Smooth muscle cell (in vitro differentiated cells): Measurements from ENCODE around the gene RANBP17. TPM values are rescaled to one million over a fixed set of nuclear protein-coding genes. Genes with fewer than 3 reads are reported as not detected.

ENCODE experiments used
- DNase-seq: peaks from one replicate; lab custom pipeline; 2025; ENCODE audit not compliant: unreplicated experiment; lab: John Stamatoyannopoulos, UW
- H2AFZ ChIP-seq: fragments of 200-600 bp; sonication (generic); 2 replicates; pipeline ENCODE4 v1.6.0; 2016; ENCODE audit warnings: antibody characterized with exemption, low read depth, mild to moderate bottlenecking
- H3F3A ChIP-seq: fragments of 200-600 bp; sonication (generic); 2 replicates; pipeline ENCODE4 v1.6.0; 2017; ENCODE audit warnings: antibody characterized with exemption, low read depth
- H3K27ac ChIP-seq: fragments of 200-600 bp; sonication (generic); 2 replicates; pipeline ENCODE4 v1.5.1; 2016; ENCODE audit warnings: low read depth, mild to moderate bottlenecking
- H3K27me3 ChIP-seq: fragments of 200-600 bp; sonication (generic); 2 replicates; pipeline ENCODE4 v1.6.1; 2016; ENCODE audit warnings: low read depth, mild to moderate bottlenecking
- H3K36me3 ChIP-seq: fragments of 200-600 bp; sonication (generic); 2 replicates; pipeline ENCODE4 v1.5.1; 2016; ENCODE audit warnings: low read depth
- H3K4me1 ChIP-seq: fragments of 200-600 bp; sonication (generic); 2 replicates; pipeline ENCODE4 v1.5.1; 2016; ENCODE audit warnings: low read depth
- H3K4me2 ChIP-seq: fragments of 200-600 bp; sonication (generic); 2 replicates; pipeline ENCODE4 v1.6.0; 2016; ENCODE audit warnings: mild to moderate bottlenecking
- H3K4me3 ChIP-seq: fragments of 200-600 bp; sonication (generic); 2 replicates; pipeline ENCODE4 v1.5.1; 2016; ENCODE audit warnings: mild to moderate bottlenecking
- H3K79me2 ChIP-seq: fragments of 200-600 bp; sonication (generic); 2 replicates; pipeline ENCODE4 v1.6.0; 2016; ENCODE audit warnings: low read depth, mild to moderate bottlenecking
- H3K9ac ChIP-seq: fragments of 200-600 bp; sonication (generic); 2 replicates; pipeline ENCODE4 v1.6.0; 2016; ENCODE audit warnings: low read depth
- H3K9me3 ChIP-seq: fragments of 200-600 bp; sonication (generic); replicated peaks from 2 replicates; pipeline ENCODE4 v1.5.1; 2016; ENCODE audit warnings: low read depth
- H4K20me1 ChIP-seq: fragments of 200-600 bp; sonication (generic); 2 replicates; pipeline ENCODE4 v1.6.0; 2016; ENCODE audit warnings: low read depth
- WGBS: methylation state at CpG from one replicate; pipeline ENCODE4 v1.1.7; 2016; ENCODE audit warnings: low lambda C conversion rate; 5-methylcytosine and 5-hydroxymethylcytosine counted together
- polyA plus RNA-seq: library from polyadenylated mRNA; unstranded; fragments of >200 nt; fragmentation: Nextera tagmentation; extraction: Ambion mirVana; gene quantifications from 2 replicates; pipeline ENCODE4 v1.2.1, GENCODE V29; 2016
- total RNA-seq: library from RNA; depleted of rRNA; stranded (reverse); fragments of >200 nt; gene quantifications from 2 replicates; pipeline ENCODE4 v1.2.3, GENCODE V29; 2014
- TF ChIP-seq, protein P1 (sequence below): fragments of 200-600 bp; sonication (generic); IDR thresholded peaks from 2 replicates; pipeline ENCODE4 v1.5.1; 2017; ENCODE audit warnings: borderline replicate concordance, mild to moderate bottlenecking, antibody characterized with exemption; ENCODE audit not compliant: insufficient read depth, poor library complexity, severe bottlenecking

RANBP17 gene
- total and polyA plus RNA-seq, 2 experiments from 2014 or later = 13.0 to 42.6 TPM

DNA sequence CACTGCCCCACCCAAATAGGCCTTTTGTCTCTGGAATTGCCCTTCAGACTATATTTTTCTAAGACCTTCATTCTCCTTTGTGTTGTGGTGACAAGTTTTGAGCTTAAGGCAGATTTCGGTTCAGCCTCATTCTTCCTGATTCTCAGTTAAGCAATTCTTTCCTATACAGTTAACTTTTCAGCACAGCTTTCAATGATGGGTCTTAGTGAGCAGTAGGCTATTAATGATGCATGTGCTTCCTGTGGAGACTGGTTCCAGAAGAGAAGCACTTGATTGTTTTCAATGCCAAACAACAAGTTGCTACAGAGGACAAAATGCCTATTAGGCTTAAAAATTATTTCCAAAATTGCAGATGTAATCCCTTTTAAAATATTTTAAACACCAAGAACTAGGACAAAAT, 399.5 kb downstream of the RANBP17 start:
- Histone ChIP-seq H3K4me2 (no peak overlapping the region), H3K4me3 (no peak overlapping the region), H3K79me2 (no peaks in the 10 kb centered on the region), H4K20me1 (no peaks in the 10 kb centered on the region), H3K9ac (no peak overlapping the region), H3K4me1 (no peaks in the 10 kb centered on the region), H2AFZ (no peak overlapping the region), H3K27me3 (no peaks in the 10 kb centered on the region), H3F3A (no peaks in the 10 kb centered on the region), H3K9me3 (no peaks in the 10 kb centered on the region), H3K36me3 (no peaks in the 10 kb centered on the region), H3K27ac (no peak overlapping the region)
- 89% methylated on average over 1 of the region's 1 CpG for WGBS
- DNase-seq = no peak
- TF ChIP-seq, protein P1, sequence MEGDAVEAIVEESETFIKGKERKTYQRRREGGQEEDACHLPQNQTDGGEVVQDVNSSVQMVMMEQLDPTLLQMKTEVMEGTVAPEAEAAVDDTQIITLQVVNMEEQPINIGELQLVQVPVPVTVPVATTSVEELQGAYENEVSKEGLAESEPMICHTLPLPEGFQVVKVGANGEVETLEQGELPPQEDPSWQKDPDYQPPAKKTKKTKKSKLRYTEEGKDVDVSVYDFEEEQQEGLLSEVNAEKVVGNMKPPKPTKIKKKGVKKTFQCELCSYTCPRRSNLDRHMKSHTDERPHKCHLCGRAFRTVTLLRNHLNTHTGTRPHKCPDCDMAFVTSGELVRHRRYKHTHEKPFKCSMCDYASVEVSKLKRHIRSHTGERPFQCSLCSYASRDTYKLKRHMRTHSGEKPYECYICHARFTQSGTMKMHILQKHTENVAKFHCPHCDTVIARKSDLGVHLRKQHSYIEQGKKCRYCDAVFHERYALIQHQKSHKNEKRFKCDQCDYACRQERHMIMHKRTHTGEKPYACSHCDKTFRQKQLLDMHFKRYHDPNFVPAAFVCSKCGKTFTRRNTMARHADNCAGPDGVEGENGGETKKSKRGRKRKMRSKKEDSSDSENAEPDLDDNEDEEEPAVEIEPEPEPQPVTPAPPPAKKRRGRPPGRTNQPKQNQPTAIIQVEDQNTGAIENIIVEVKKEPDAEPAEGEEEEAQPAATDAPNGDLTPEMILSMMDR = no peak

DNA sequence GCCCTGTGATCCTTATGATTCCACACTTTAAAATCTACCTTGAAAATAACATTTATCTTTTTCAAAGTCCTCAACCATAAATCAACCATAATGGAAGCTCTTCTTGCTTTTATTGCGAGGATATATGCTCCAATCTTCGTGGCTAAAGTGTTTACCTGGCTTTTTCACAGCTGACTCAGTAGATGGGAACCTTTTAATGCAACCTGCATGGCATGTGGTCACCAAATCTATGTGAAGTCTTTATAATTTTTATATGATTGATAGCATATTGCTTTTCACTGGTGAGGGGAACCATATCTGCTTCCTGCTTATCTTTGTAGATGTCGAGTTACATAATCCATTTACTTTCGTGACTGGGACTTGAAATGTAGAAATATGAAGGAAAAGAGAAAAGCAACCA, 400.1 kb downstream of the RANBP17 start:
- Histone ChIP-seq H4K20me1 (no peaks in the 10 kb centered on the region), H3K79me2 (no peaks in the 10 kb centered on the region), H3K4me3 (no peak overlapping the region), H3K4me2 (no peak overlapping the region), H3K27ac (no peak overlapping the region), H3K36me3 (no peaks in the 10 kb centered on the region), H3F3A (no peaks in the 10 kb centered on the region), H3K9ac (no peak overlapping the region), H2AFZ (no peak overlapping the region), H3K9me3 (no peaks in the 10 kb centered on the region), H3K27me3 (no peaks in the 10 kb centered on the region), H3K4me1 (no peaks in the 10 kb centered on the region)
- TF ChIP-seq, protein P1 = no peak
- DNase-seq = no peak
- WGBS = 91% methylated on average over 4 of the region's 4 CpGs

- Histone ChIP-seq H4K20me1 (no peaks in the 10 kb centered on the region), H3K36me3 (no peaks in the 10 kb centered on the region), H3K9ac (no peak overlapping the region), H3K4me2 (no peak overlapping the region), H3K27me3 (no peaks in the 10 kb centered on the region), H3K4me3 (no peak overlapping the region), H2AFZ (no peak overlapping the region), H3F3A (no peaks in the 10 kb centered on the region), H3K4me1 (no peaks in the 10 kb centered on the region), H3K79me2 (no peaks in the 10 kb centered on the region), H3K9me3 (no peaks in the 10 kb centered on the region), H3K27ac (no peak overlapping the region)
- TF ChIP-seq, protein P1 = no peak
- no peak for DNase-seq
These were observed 401.4 kb downstream of the RANBP17 start for GRCh38 chr5:171263181-171263580.

DNA sequence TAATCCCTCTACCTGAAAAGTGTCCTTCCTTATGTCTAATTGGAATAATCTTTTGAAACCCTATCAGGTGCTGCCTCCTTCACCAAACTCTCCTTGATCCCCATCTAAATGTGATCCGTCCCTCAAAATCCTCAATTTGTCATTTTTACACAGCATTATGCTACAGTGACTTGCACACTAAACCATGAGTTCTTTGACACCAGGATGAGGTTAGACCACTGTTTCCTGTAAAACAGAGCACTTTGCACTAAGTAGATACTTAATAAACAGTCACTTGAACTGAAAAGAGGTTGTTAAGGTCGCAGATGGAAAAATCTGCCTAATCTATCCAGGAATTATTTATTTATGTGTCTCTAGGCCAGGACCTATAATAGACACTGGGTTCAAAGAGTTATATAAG, 403.0 kb downstream of the RANBP17 start:
- TF ChIP-seq, protein P1 = no peak
- Histone ChIP-seq H3K4me2 (no peak overlapping the region), H4K20me1 (no peaks in the 10 kb centered on the region), H3K79me2 (no peaks in the 10 kb centered on the region), H3F3A (no peaks in the 10 kb centered on the region), H2AFZ (no peak overlapping the region), H3K9ac (no peak overlapping the region), H3K4me3 (no peak overlapping the region), H3K27ac (no peak overlapping the region), H3K36me3 (no peaks in the 10 kb centered on the region), H3K9me3 (no peaks in the 10 kb centered on the region), H3K27me3 (no peaks in the 10 kb centered on the region), H3K4me1 (peaks cover 4% of the 10 kb centered on the region)
- no peak for DNase-seq
- WGBS = 95% methylated on average over 2 of the region's 2 CpGs
